Measurements from ENCODE around the gene RFPL4AL1.
"Not testable (repeated sequence)": the region's sequence is repeated elsewhere in the genome, so short reads cannot be mapped to it uniquely, and the experiment has no call there.

The RFPL4AL1 gene

GRCh38 chr19:55768818-55769217 is at the start of gene RFPL4AL1:
Gene RFPL4AL1 (plus strand): TSS chr19:55769118. CDS start chr19:55771805, 2,687 bp downstream.
- not testable (repeated sequence) for DNase-seq (ENCODE audit: low spot score)

- no peak for DNase-seq (ENCODE audit: low spot score)
Observed at GRCh38 chr19:55720214-55720746, 48.6 kb upstream of the RFPL4AL1 start.

GRCh38 chr19:55720801-55721200 is 48.1 kb upstream of the RFPL4AL1 start:
- no peak for DNase-seq (ENCODE audit: low spot score)

DNA sequence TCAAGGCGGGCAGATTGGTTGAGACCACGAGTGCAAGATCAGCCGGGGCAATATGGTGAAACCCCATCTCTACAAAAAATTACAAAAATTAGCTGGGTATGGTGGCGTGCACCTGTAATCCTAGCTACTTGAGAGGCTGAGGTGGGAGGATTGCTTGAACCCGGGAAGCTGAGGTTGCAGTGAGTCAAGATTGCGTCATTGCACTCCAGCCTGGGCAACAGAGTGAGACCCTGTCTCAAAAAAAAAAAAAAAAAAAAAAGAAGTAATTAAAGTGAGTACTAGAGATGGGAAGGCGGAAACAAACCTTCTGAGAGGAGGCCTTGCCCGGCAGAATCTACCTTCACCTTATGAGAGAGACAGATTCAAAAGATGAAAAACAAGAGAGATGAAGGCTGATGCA is 45.4 kb upstream of the RFPL4AL1 start:
- DNase-seq (ENCODE audit: low spot score), result no peak

DNA sequence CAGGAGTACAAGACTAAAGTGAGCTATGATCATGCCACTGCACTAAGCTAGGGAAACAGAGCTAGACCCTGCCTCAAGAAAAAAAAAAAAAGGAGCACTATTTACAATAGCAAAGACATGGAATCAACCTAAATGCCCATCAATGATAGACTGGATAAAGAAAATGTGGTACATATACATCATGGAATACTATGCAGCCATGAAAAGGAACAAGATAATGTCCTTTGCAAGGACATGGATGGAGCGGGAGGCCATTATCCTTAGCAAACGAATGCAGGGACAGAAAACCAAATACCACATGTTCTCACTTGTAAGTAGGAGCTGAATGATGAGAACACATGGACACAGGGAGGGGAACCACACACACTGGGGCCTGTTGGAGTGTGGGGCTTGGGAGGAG is 38.5 kb upstream of the RFPL4AL1 start:
- not testable (repeated sequence) for DNase-seq (ENCODE audit: low spot score)

GRCh38 chr19:55738302-55738701 is 30.6 kb upstream of the RFPL4AL1 start, which contains the start of gene NLRP9:
Gene NLRP9 (minus strand): TSS chr19:55738402. CDS start chr19:55738374, 28 bp downstream.
- no peak for DNase-seq (ENCODE audit: low spot score)

- DNase-seq (ENCODE audit: low spot score), result no peak
Observed at GRCh38 chr19:55750715-55751114, 18.2 kb upstream of the RFPL4AL1 start.

GRCh38 chr19:55753401-55753800 is 15.5 kb upstream of the RFPL4AL1 start:
- DNase-seq (ENCODE audit: low spot score), result no peak

DNA sequence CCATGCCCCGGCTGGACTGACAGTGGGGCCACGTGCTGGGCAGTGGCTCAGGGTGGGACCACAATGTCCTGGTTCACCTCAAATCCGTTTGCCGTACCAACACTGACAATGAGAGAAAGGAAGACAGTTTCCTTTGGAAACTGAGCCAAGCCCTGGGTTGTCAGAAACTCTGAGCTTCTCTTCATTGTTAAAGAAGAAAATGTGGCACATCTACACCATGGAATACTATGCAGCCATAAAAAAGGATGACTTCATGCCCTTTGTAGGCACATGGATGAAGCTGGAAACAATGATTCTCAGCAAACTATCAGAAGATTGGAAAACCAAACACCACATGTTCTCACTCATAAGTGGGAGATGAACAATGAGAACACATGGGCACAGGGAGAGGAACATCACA is 12.1 kb upstream of the RFPL4AL1 start:
- not testable (repeated sequence) for DNase-seq (ENCODE audit: low spot score)

DNA sequence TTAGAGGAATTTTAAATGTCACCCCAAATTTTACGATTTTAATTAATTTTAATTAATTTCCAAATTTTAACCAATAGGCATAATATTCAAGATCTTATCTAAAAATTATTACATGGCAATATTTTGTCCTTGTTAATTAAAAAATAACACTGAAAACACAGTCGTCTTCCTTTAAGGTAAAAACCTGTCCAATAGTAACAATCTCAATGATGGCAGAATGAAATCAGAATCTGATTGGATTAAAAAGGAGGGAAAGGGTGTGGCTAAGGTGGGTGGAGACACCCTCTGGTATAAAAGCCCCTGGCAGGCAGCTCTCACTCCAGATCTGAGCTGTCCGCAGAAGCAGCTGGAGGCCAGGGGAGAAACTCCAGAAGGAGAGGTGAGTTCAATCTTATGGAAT is 10.1 kb upstream of the RFPL4AL1 start, which contains the start of gene RFPL4A:
Gene RFPL4A, plus strand, starts transcription at position 301 of the 400 bp plus-strand sequence. CDS start 2,704 bp downstream, outside the sequence.
- not testable (repeated sequence) for DNase-seq (ENCODE audit: low spot score)

DNA sequence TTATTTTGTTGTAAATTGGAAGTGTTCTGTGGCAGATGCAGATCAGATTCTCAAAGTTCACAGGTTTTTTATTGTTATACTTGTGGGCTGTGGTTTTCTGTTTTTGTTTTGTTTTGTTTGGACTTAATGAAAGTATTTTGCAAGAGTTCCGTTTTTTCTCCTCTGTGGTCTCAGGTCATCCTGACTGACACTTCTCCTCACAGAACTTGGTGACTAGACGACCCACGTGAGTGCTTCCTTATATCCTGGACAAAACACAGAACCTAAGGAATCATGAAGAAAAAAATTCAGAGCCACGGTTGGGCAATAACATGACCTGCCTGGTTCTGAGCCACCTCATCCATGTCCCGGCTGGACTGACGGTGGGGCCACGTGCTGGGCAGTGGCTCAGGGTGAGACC is 2.5 kb upstream of the RFPL4AL1 start:
- no peak for DNase-seq (ENCODE audit: low spot score)

- DNase-seq (ENCODE audit: low spot score), result not testable (repeated sequence)
Observed at GRCh38 chr19:55769632-55770031, 714 bp downstream of the RFPL4AL1 start.

DNA sequence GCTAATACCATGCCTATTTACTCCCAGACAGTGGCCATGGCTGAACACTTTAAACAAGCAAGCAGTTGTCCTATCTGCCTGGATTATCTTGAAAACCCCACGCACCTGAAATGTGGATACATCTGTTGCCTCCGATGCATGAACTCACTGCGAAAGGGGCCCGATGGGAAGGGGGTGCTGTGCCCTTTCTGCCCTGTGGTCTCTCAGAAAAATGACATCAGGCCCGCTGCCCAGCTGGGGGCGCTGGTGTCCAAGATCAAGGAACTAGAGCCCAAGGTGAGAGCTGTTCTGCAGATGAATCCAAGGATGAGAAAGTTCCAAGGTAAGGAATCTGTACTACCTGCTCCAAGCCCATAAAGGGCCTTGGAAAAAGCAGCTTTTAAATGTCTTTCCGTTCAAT is 8.6 kb downstream of the RFPL4AL1 start:
- DNase-seq (ENCODE audit: low spot score), result peak; percentile 48

DNA sequence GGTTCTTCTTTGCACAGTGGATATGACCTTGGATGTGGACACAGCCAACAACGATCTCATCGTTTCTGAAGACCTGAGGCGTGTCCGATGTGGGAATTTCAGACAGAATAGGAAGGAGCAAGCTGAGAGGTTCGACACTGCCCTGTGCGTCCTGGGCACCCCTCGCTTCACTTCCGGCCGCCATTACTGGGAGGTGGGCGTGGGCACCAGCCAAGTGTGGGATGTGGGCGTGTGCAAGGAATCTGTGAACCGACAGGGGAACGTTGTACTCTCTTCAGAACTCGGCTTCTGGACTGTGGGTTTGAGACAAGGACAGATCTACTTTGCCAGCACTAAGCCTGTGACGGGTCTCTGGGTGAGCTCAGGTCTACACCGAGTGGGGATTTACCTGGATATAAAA is 9.4 kb downstream of the RFPL4AL1 start:
- DNase-seq (ENCODE audit: low spot score), result no peak

DNA sequence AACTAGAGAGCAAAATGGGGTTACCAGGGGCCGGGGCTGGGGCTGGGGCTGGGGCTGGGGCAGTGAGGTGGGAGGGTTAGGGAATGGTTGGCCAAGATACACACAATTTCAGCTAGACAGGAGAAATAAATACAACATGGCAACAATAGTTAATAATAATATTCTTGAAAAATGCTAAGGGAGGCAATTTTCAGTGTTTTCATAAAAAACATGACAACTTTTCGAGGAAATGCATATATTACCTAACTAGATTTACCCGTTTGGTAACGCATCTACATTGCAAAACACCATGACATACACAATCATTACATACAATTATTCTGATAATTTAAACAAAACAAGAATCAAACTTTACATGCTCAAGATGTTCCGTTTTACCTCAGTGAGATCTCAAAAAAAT is 12.2 kb downstream of the RFPL4AL1 start:
- DNase-seq (ENCODE audit: low spot score), result no peak

DNA sequence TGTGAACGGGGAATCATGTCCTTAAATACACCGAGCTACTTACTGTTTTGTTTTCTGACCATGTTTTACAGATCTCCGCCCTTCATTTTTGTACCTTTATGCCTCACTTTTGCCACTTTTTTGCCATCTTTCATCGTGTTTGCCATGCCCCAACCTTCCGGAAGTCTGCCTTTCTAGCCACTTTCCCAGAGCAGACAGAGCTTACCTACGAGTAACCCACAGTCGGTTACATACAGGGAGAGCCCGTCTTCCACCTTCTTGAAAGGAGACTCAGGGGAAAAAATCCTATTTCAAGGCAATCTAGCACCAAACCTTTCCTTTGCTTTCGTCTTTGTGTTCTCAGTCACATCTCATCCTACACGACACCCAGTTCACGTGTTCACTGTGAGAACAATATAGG is 26.1 kb downstream of the RFPL4AL1 start:
- no peak for DNase-seq (ENCODE audit: low spot score)

DNA sequence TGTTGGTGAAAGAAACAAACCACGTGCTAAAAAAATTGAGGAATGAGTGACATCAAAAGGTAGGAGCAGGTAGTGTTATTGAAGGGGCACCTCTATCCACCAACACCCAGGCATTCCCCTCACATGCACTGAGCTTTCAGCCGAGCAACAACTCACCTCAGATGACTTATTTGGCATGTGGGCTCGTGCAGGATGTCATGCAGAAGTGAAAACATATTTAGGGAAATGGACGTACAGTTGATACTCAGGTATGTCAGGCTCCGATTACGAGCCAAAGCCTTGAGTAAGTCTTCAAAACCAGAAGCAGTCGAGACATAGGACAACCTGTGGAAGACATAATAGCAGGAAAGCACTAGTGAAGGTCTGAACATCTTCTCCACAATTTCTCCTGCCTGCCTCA is 32.5 kb downstream of the RFPL4AL1 start:
- no peak for DNase-seq (ENCODE audit: low spot score)

- no peak for DNase-seq (ENCODE audit: low spot score)
Observed at GRCh38 chr19:55802281-55802680, 33.4 kb downstream of the RFPL4AL1 start.

GRCh38 chr19:55809381-55810058 is 40.6 kb downstream of the RFPL4AL1 start:
- DNase-seq (ENCODE audit: low spot score), result peak; percentile 71

DNA sequence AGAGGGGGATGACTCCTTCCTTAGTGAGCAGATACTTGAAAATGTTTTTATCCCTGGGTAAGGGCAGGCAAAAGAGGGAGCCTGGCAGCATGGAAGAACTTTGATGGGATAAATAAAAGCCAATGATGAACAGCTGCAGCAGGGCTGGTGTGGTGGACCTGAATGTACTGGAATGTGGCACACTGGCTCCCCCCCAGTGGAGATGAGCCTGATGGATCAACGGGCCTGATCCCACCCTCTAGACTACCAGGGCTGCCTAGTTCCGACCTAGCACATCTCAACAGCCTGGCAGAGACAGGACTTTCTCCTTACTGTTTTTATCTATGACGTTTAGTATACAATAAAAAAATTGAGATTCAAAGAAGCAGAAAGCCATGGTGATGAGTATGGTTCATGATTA is 42.4 kb downstream of the RFPL4AL1 start:
- no peak for DNase-seq (ENCODE audit: low spot score)

GRCh38 chr19:55812449-55812848 is 43.5 kb downstream of the RFPL4AL1 start:
- no peak for DNase-seq (ENCODE audit: low spot score)

- no peak for DNase-seq (ENCODE audit: low spot score)
Observed at GRCh38 chr19:55813906-55814305, 45.0 kb downstream of the RFPL4AL1 start.

- DNase-seq (ENCODE audit: low spot score), result peak; percentile 53
Observed at GRCh38 chr19:55820037-55820436, 51.1 kb downstream of the RFPL4AL1 start.

Data from germinal center (tissue), 1 donor.